Measurements from ENCODE around the gene LINS1.
A peak's percentile ranks its signal among the peaks of the same experiment; 100 is the strongest.

LINS1 gene

GRCh38 chr15:100602064-100602822 is at the start of gene LINS1, which contains the start of gene ASB7:
TSS of gene LINS1 (minus strand) at chr15:100602184. CDS start at chr15:100580842, 21,342 bp downstream.
TSS of gene ASB7 (plus strand) at chr15:100602589. CDS start at chr15:100612217, 9,628 bp downstream.
- Histone ChIP-seq H3K27me3 (ENCODE audit: insufficient read depth, insufficient read length) (no peaks in the 10 kb centered on the region), H3K36me3 (ENCODE audit: insufficient read depth, insufficient read length, low read length) (peaks cover 23% of the 10 kb centered on the region), H3K4me3 (ENCODE audit: insufficient read length, low read depth) (peak within 1 kb of the TSS; percentile 90), H3K4me1 (ENCODE audit: insufficient read depth, insufficient read length) (no peaks in the 10 kb centered on the region), H3K9me3 (ENCODE audit: insufficient read depth, low read length) (no peaks in the 10 kb centered on the region), H3K9ac (ENCODE audit: insufficient read length, low read depth) (peak within 1 kb of the TSS; percentile 96)
- DNase-seq (ENCODE audit: low read depth, low spot score) = peak; percentile 100
- TF ChIP-seq SUZ12 (IDR thresholded peaks at IDR 0.05; ENCODE audit: extremely low read depth, insufficient read depth, insufficient read length) (no peak), YY1 (IDR thresholded peaks at IDR 0.05; ENCODE audit: insufficient read depth, insufficient read length) (peak; percentile 66)

GRCh38 chr15:100651253-100651652 is 49.3 kb upstream of the LINS1 start:
- no peak overlapping the region for H3K4me3 ChIP-seq (ENCODE audit: insufficient read length, low read depth)
- no peak for TF ChIP-seq ZNF274 (IDR thresholded peaks at IDR 0.05; ENCODE audit: low read depth, low read length)
- TF ChIP-seq YY1 (IDR thresholded peaks at IDR 0.05; ENCODE audit: insufficient read depth, insufficient read length) = no peak
- no peak for TF ChIP-seq SUZ12 (IDR thresholded peaks at IDR 0.05; ENCODE audit: extremely low read depth, insufficient read depth, insufficient read length)
- H3K36me3 ChIP-seq (ENCODE audit: insufficient read depth, insufficient read length, low read length) = peaks cover 11% of the 10 kb centered on the region
- H3K9ac ChIP-seq (ENCODE audit: insufficient read length, low read depth) = no peak overlapping the region
- no peak for DNase-seq (ENCODE audit: low read depth, low spot score)
- H3K9me3 ChIP-seq (ENCODE audit: insufficient read depth, low read length) = no peaks in the 10 kb centered on the region
- H3K4me1 ChIP-seq (ENCODE audit: insufficient read depth, insufficient read length) = no peaks in the 10 kb centered on the region
- no peaks in the 10 kb centered on the region for H3K27me3 ChIP-seq (ENCODE audit: insufficient read depth, insufficient read length)

- Histone ChIP-seq H3K9me3 (ENCODE audit: insufficient read depth, low read length) (no peaks in the 10 kb centered on the region), H3K36me3 (ENCODE audit: insufficient read depth, insufficient read length, low read length) (peaks cover 11% of the 10 kb centered on the region), H3K4me3 (ENCODE audit: insufficient read length, low read depth) (no peak overlapping the region), H3K27me3 (ENCODE audit: insufficient read depth, insufficient read length) (no peaks in the 10 kb centered on the region), H3K9ac (ENCODE audit: insufficient read length, low read depth) (no peak overlapping the region), H3K4me1 (ENCODE audit: insufficient read depth, insufficient read length) (no peaks in the 10 kb centered on the region)
- TF ChIP-seq ZNF274 (IDR thresholded peaks at IDR 0.05; ENCODE audit: low read depth, low read length) = no peak
- TF ChIP-seq SUZ12 (IDR thresholded peaks at IDR 0.05; ENCODE audit: extremely low read depth, insufficient read depth, insufficient read length) = no peak
- TF ChIP-seq YY1 (IDR thresholded peaks at IDR 0.05; ENCODE audit: insufficient read depth, insufficient read length) = no peak
- DNase-seq (ENCODE audit: low read depth, low spot score) = no peak
Observed at GRCh38 chr15:100650685-100651084, 48.7 kb upstream of the LINS1 start.

- Histone ChIP-seq H3K9ac (ENCODE audit: insufficient read length, low read depth) (no peak overlapping the region), H3K4me1 (ENCODE audit: insufficient read depth, insufficient read length) (no peaks in the 10 kb centered on the region), H3K36me3 (ENCODE audit: insufficient read depth, insufficient read length, low read length) (peaks cover 11% of the 10 kb centered on the region), H3K4me3 (ENCODE audit: insufficient read length, low read depth) (no peak overlapping the region), H3K27me3 (ENCODE audit: insufficient read depth, insufficient read length) (no peaks in the 10 kb centered on the region), H3K9me3 (ENCODE audit: insufficient read depth, low read length) (no peaks in the 10 kb centered on the region)
- no peak for TF ChIP-seq SUZ12 (IDR thresholded peaks at IDR 0.05; ENCODE audit: extremely low read depth, insufficient read depth, insufficient read length)
- TF ChIP-seq ZNF274 (IDR thresholded peaks at IDR 0.05; ENCODE audit: low read depth, low read length) = no peak
- TF ChIP-seq YY1 (IDR thresholded peaks at IDR 0.05; ENCODE audit: insufficient read depth, insufficient read length) = no peak
- DNase-seq (ENCODE audit: low read depth, low spot score) = no peak
Observed at GRCh38 chr15:100648951-100649350, 47.0 kb upstream of the LINS1 start.

- DNase-seq (ENCODE audit: low read depth, low spot score) = no peak
- H3K36me3 ChIP-seq (ENCODE audit: insufficient read depth, insufficient read length, low read length) = peaks cover 11% of the 10 kb centered on the region
- H3K9ac ChIP-seq (ENCODE audit: insufficient read length, low read depth) = no peak overlapping the region
- H3K4me1 ChIP-seq (ENCODE audit: insufficient read depth, insufficient read length) = no peaks in the 10 kb centered on the region
- H3K27me3 ChIP-seq (ENCODE audit: insufficient read depth, insufficient read length) = no peaks in the 10 kb centered on the region
- TF ChIP-seq YY1 (IDR thresholded peaks at IDR 0.05; ENCODE audit: insufficient read depth, insufficient read length) (no peak), SUZ12 (IDR thresholded peaks at IDR 0.05; ENCODE audit: extremely low read depth, insufficient read depth, insufficient read length) (no peak), ZNF274 (IDR thresholded peaks at IDR 0.05; ENCODE audit: low read depth, low read length) (no peak)
- H3K9me3 ChIP-seq (ENCODE audit: insufficient read depth, low read length) = no peaks in the 10 kb centered on the region
- no peak overlapping the region for H3K4me3 ChIP-seq (ENCODE audit: insufficient read length, low read depth)
Observed at GRCh38 chr15:100645671-100646070, 43.7 kb upstream of the LINS1 start.

- no peak for DNase-seq (ENCODE audit: low read depth, low spot score)
- Histone ChIP-seq H3K27me3 (ENCODE audit: insufficient read depth, insufficient read length) (no peaks in the 10 kb centered on the region), H3K36me3 (ENCODE audit: insufficient read depth, insufficient read length, low read length) (no peaks in the 10 kb centered on the region)
Observed at GRCh38 chr15:100642950-100643338, 41.0 kb upstream of the LINS1 start.

GRCh38 chr15:100642213-100642949 is 40.4 kb upstream of the LINS1 start:
- no peaks in the 10 kb centered on the region for H3K36me3 ChIP-seq (ENCODE audit: insufficient read depth, insufficient read length, low read length)
- no peaks in the 10 kb centered on the region for H3K27me3 ChIP-seq (ENCODE audit: insufficient read depth, insufficient read length)
- no peaks in the 10 kb centered on the region for H3K9me3 ChIP-seq (ENCODE audit: insufficient read depth, low read length)
- TF ChIP-seq YY1 (IDR thresholded peaks at IDR 0.05; ENCODE audit: insufficient read depth, insufficient read length) (no peak), SUZ12 (IDR thresholded peaks at IDR 0.05; ENCODE audit: extremely low read depth, insufficient read depth, insufficient read length) (no peak), ZNF274 (IDR thresholded peaks at IDR 0.05; ENCODE audit: low read depth, low read length) (no peak)
- no peak for DNase-seq (ENCODE audit: low read depth, low spot score)
- no peak overlapping the region for H3K9ac ChIP-seq (ENCODE audit: insufficient read length, low read depth)
- H3K4me1 ChIP-seq (ENCODE audit: insufficient read depth, insufficient read length) = no peaks in the 10 kb centered on the region
- no peak overlapping the region for H3K4me3 ChIP-seq (ENCODE audit: insufficient read length, low read depth)

More at GRCh38 chr15:100642950-100643338, 41.0 kb upstream of the LINS1 start:
- H3K4me3 ChIP-seq (ENCODE audit: insufficient read length, low read depth) = no peak overlapping the region
- TF ChIP-seq YY1 (IDR thresholded peaks at IDR 0.05; ENCODE audit: insufficient read depth, insufficient read length) (no peak), SUZ12 (IDR thresholded peaks at IDR 0.05; ENCODE audit: extremely low read depth, insufficient read depth, insufficient read length) (no peak), ZNF274 (IDR thresholded peaks at IDR 0.05; ENCODE audit: low read depth, low read length) (no peak)
- H3K4me1 ChIP-seq (ENCODE audit: insufficient read depth, insufficient read length) = no peaks in the 10 kb centered on the region
- H3K9me3 ChIP-seq (ENCODE audit: insufficient read depth, low read length) = no peaks in the 10 kb centered on the region
- H3K9ac ChIP-seq (ENCODE audit: insufficient read length, low read depth) = no peak overlapping the region
